Astrocyte (in vitro differentiated cells and primary cell): ENCODE data around the gene ABCC4.

Experiments
- CTCF ChIP-seq: IDR thresholded peaks from 2 replicates; pipeline ENCODE4 v1.5.1; 2011; ENCODE audit warnings: low read depth, mild to moderate bottlenecking, inconsistent platforms, low read length, moderate library complexity; ENCODE audit not compliant: insufficient read depth
- EZH2 ChIP-seq: IDR thresholded peaks from 2 replicates; pipeline ENCODE4 v1.6.1; 2012; ENCODE audit warnings: mild to moderate bottlenecking, low read length, inconsistent platforms; ENCODE audit not compliant: insufficient read depth

GRCh38 chr13:95235974-95236373 lies 65.3 kb downstream of the ABCC4 start:
- TF ChIP-seq CTCF (no peak), EZH2 (no peak)
